OCI-M2 (cell line): ENCODE measurements around the gene TCERG1L.
"Not testable (repeated sequence)": the region's sequence is repeated elsewhere in the genome, so short reads cannot be mapped to it uniquely, and the experiment has no call there.

Source experiments
- DNase-seq: peaks from one replicate; lab custom pipeline; 2025; ENCODE audit not compliant: unreplicated experiment; lab: John Stamatoyannopoulos, UW

TCERG1L gene

GRCh38 chr10:131149586-131149985, 161.9 kb downstream of the TCERG1L start:
- no peak for DNase-seq

- DNase-seq = no peak
Observed at GRCh38 chr10:131149111-131149510, 162.4 kb downstream of the TCERG1L start.

DNA sequence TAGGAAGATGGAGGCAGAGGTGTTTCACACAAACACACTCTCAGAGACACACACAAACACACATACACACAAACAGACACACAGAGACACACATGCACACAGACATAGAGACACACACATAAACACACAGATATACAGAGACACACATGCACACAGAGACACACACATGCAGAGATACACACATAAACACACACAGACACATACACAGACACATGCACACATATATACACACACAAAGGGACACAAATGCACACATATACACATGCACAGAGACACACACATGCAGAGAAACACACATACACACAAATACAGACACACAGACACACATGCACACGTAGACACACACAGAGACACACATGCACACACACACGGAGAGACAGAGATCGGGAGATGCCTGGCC, 163.3 kb downstream of the TCERG1L start:
- no peak for DNase-seq

DNA sequence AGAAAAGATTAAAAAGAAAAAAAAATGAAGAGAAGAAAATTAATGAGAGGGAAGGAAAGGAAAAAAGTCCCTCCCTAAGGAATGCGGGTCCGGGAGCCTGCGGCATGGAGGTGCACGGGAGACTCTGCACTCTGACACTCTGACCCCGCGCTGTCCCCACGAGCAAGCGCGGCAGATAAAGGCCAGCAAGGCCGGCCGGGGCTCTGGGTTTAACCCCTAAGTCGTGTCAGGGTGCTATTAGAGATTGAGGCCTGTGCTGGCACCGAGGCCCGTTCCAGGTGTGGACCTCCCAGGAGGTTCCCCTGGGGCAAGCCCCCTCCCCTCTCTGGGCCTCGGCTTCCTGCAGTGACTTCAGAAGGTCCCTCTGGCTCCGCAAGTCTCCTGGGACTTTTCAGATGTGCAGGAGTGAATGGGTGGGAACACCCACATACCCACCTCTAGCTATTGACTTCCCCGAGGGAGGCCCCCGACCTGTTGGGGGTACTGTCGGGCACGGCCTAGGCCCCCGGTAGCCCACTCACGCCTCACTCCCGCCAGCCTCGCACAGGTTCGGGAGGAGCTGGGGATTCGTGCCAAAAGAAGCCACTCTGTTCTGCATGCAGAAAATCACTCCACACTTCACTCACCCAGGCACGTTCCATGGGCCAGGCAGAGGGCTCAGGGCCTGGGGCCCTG, 164.1 kb downstream of the TCERG1L start:
- no peak for DNase-seq

DNA sequence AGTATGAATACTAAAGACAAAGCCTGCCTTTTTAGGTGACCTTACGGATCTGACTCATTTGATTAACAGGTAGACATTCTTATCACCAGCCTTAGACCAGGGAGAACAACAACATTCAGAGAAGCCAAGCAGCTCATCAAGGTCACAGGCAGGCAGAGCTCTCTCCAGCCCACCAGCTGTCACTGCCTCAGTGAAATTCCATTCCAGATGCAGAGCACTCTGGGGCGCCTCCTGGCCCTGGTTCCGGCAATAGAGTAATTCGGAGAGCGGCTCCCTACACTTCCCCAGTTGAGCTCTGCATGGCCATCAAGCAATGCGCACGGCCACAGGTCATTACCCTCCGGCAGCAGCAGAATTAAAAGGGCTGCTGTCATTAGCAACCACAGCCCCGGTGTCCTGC, 164.7 kb downstream of the TCERG1L start:
- no peak for DNase-seq

DNA sequence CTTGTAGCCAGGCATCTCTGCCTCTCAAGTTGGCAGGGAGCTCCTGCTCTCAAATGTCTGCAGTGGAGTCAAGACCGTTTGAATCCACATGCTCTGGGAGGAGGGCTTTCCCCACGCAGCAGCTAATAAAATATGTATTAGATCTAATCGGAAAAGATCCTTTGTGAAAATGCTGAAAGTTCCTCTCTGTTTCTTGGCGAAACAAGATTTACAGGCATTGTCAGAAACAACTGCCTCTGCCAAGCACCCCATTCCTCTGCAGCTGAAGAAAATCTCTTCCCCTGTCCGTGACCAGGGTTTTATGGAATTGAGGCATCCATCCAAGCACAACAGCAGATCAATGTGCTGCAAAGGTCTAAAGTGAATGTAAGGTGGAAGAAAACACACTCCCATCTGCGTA, 165.8 kb downstream of the TCERG1L start:
- no peak for DNase-seq

DNA sequence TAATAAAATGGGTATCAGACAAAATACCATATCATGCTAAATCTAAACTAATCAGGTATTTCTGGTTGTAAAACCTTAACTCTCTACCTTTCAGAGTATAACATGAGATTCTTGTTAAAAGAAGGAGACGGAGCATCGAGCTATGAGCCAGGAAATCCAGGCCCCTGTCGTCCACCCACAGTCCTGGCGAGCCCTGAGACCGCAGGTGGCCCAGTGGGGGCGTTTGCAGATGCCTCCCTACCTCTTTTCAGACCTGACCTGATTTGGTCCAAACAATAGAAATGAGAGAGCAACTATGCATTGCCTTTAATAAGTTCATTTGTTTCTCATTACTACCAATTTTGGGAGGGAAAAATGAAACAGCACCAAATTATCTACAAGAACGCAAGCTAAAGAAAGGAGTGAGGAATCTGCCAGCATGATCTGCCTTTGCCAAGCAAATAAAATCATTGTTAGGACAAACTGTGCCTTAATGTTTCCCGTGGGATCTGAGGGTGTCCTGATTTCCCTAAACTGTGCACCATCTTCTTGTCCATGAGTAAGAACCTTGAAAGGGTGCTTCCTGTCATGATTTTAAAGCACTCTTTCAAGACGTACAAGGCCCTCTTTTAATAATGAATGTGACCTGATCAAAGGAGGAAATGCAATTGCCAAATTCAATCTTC, 166.7 kb downstream of the TCERG1L start:
- no peak for DNase-seq

- DNase-seq = no peak
Observed at GRCh38 chr10:131144196-131144595, 167.3 kb downstream of the TCERG1L start.

DNA sequence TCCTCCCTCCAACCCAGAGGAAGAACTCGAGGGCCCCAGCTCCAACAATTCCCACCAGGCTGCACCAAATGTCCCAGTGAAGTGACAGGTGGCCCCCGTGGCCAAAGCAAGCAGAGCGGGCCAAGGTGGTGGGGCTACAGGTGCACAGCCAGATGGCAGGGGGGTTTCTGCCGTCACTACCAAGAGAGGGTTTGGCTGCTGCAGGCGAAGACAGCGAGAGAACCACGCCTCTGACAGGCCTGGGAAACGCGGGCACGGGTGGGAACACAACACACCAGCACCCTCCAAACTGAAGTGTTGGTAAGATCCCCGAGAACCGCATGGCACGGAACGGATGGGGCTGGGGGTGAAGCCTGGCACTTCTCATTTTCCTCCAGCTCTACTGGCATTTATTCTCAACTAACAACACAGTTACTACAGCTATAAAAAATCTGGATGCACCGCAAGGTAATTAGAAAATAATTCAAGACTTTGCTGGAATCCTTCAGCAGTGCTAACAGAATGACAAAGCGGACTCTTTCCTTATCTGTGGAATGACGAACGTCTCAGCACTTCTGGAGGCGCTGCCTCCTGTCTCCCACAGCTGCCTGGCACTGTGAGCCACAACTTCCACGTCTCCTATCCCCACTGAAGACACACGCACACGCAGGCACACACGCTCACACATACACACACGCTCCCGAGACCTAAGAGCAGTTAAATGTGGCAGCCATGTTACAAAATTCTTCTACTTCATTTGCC, 167.9 kb downstream of the TCERG1L start:
- no peak for DNase-seq

- no peak for DNase-seq
Observed at GRCh38 chr10:131142517-131143380, 168.8 kb downstream of the TCERG1L start.

- DNase-seq = no peak
Observed at GRCh38 chr10:131141645-131142516, 169.6 kb downstream of the TCERG1L start.

DNA sequence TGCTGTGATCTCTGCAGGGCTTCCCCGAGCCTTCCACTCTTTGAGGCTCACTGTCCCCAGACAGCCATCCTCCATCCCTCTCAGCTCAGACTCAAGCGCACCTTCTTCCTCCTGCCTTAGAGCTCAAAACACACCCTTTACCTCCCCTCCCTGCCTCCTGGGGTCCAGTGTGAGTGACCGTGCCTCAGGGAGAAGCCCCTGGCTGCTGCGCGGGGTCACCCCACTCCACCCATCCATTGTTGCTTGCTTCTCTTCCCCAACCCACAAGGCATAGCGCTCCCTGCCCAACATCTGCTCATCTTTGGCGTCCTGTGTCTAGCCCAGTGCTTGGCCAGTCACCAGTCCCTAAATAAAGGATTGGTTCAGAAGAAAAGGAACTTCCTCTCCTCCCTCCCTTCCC, 170.3 kb downstream of the TCERG1L start:
- DNase-seq = no peak

- DNase-seq = no peak
Observed at GRCh38 chr10:131140606-131141005, 170.9 kb downstream of the TCERG1L start.

DNA sequence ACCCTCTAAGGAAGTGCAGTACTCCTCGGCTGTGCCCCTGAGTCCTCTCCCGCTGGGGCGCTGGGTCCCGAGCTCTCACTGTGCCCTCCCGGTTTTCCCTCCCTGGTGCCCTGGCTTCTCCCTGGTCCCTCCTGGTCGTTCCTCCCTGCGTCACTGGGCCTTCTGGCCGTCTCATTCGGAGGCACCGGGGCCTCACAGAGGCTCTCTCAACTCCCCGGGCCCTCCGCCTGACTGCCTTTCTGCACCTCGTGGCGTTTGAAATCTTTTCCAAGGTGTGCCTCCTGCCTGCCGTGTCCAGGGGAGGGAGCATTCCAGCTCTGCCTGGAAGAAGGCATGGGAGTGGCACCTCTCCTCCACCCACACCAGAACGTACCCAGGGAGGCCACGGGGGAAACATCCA, 174.3 kb downstream of the TCERG1L start:
- DNase-seq = no peak

GRCh38 chr10:131136336-131136735, 175.2 kb downstream of the TCERG1L start:
- DNase-seq = not testable (repeated sequence)

DNA sequence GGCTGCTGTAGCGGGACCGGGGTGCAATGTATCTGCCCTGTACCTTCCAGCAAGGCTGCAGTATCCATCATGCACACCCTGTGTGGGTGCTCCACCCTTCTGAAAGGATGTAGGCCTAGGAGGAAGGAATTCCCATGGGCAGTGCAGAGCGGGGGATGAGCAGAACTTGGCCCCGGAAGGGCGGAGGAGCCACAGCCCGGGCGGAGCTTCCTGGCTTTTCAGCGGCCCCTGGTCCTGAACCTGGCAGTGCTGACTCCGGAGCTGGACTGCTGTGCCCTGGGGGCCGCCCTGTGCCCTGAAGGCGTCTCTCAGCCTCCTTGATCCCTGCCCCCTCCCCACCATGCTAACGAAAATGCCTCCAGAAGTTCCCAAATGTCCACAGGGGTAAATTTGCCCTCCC, 175.8 kb downstream of the TCERG1L start:
- no peak for DNase-seq

DNA sequence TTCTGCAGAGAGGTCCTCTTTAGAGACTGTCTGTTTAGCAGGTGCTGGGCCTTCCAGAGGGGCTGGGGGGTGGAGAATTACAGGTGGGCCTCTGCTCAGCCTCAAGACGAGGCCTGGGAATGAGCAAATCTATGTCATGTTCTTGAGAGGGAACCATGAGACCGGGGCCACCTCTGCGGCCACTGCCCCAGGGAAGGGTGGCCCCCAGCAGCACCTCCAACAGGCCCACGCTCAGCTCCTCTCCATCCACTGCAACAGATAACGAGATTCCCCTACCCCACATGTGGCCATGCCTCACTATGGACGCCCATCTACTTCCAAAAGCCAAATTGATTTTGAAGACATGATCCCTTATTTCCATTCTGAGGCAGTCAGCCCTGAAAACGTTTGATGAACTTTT, 176.9 kb downstream of the TCERG1L start:
- DNase-seq = no peak

DNA sequence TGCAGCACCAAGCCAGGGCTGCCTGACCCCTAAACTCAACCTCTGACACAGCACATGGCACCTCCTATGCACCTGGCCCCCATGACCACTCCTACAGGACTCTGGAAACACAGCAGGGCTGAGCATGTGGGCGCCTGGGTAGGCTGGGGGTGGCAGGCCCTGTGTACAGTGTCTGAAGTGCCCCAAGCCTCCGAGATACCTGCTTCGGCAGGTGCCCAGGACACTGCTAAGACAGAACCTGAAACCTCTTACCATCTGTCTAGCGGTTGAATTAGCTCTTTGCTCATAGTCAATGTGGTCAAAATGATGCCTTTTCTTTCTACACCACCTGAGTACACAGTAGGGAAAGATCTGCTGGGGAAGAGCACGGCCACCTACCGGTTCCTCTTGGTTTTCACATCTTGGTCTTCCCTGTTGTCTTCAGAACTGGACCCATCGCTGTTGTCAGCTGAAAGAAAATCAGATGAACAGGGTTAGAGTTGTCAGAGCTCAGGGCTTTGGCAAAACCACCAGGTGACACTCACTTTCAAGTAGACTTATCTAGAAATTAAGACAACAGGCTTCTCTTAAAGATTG, 177.4 kb downstream of the TCERG1L start:
- DNase-seq = no peak

- no peak for DNase-seq
Observed at GRCh38 chr10:131132681-131133080, 178.8 kb downstream of the TCERG1L start.
